Esophagus squamous epithelium (tissue), 4 donors: ENCODE measurements around the gene PRPF38B.

Experiments used
- POLR2A ChIP-seq, 4 donors: fragments of 450-650 bp; IDR thresholded peaks; one replicate each; pipeline ENCODE4 v1.6.1; 2017; ENCODE audit warnings: antibody characterized with exemption in 4 of 4, mild to moderate bottlenecking in 4 of 4, moderate library complexity in 3 of 4
- TF ChIP-seq, protein P1 (sequence below), 6 experiments: fragments of 450-650 bp in 4 of 6; fragments of 200-600 bp in 2 of 6; sonication (generic) in 2 of 6; IDR thresholded peaks; one replicate each; pipeline ENCODE4 v1.5.1; 2016 to 2019; ENCODE audit warnings: antibody characterized with exemption in 6 of 6, mild to moderate bottlenecking in 4 of 6, moderate library complexity in 4 of 6

GRCh38 chr1:108664481-108664880 is 27.6 kb upstream of the PRPF38B start:
- TF ChIP-seq, protein P1, sequence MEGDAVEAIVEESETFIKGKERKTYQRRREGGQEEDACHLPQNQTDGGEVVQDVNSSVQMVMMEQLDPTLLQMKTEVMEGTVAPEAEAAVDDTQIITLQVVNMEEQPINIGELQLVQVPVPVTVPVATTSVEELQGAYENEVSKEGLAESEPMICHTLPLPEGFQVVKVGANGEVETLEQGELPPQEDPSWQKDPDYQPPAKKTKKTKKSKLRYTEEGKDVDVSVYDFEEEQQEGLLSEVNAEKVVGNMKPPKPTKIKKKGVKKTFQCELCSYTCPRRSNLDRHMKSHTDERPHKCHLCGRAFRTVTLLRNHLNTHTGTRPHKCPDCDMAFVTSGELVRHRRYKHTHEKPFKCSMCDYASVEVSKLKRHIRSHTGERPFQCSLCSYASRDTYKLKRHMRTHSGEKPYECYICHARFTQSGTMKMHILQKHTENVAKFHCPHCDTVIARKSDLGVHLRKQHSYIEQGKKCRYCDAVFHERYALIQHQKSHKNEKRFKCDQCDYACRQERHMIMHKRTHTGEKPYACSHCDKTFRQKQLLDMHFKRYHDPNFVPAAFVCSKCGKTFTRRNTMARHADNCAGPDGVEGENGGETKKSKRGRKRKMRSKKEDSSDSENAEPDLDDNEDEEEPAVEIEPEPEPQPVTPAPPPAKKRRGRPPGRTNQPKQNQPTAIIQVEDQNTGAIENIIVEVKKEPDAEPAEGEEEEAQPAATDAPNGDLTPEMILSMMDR (IDR thresholded peaks at IDR 0.05) = no peak
- TF ChIP-seq POLR2A (IDR thresholded peaks at IDR 0.05) = no peak
